Measurements from ENCODE around the gene PRR3.
"Not testable (repeated sequence)": the region's sequence is repeated elsewhere in the genome, so short reads cannot be mapped to it uniquely, and the experiment has no call there.

GRCh38 chr6:30529349-30529875, 27.7 kb upstream of the PRR3 start:
- TF ChIP-seq POLR2A, CTCF (IDR thresholded peaks at IDR 0.05): not testable (repeated sequence)

All from vagina (tissue), 2 donors.